Tibial artery (tissue), 4 donors: ENCODE data around the gene HES3.

Experiments used
- DNase-seq, 2 donors: peaks; one replicate each; pipeline ENCODE4 v3.0.0-alpha.2; 2019
- H3K27ac ChIP-seq, 2 donors: fragments of 200-600 bp; sonication (generic) in 1 of 2; 1 replicate in 1 of 2; 2 replicates in 1 of 2; pipeline ENCODE4 v1.5.1; 2018 to 2019; ENCODE audit warnings: mild to moderate bottlenecking in 1 of 2
- H3K27me3 ChIP-seq, 2 donors: fragments of 200-600 bp; sonication (generic) in 1 of 2; one replicate each; pipeline versions ENCODE4 v1.5.1 to v1.6.0; 2016 to 2019
- H3K36me3 ChIP-seq, 3 donors: fragments of 200-600 bp; sonication (generic) in 2 of 3; one replicate each; pipeline ENCODE4 v1.5.1; 2016 to 2019; ENCODE audit warnings: mild to moderate bottlenecking in 2 of 3
- H3K4me1 ChIP-seq, 4 donors: fragments of 200-600 bp; sonication (generic) in 2 of 4; 1 replicate in 3 of 4; 2 replicates in 1 of 4; pipeline ENCODE4 v1.5.1; 2016 to 2019
- H3K4me3 ChIP-seq, 2 donors: fragments of 200-600 bp; sonication (generic) in 1 of 2; 1 replicate in 1 of 2; 2 replicates in 1 of 2; pipeline ENCODE4 v1.5.1; 2018 to 2019; ENCODE audit warnings: mild to moderate bottlenecking in 2 of 2
- H3K9me3 ChIP-seq, 3 donors: fragments of 200-600 bp; sonication (generic) in 1 of 3; one replicate each; pipeline ENCODE4 v1.5.1; 2016 to 2019
- CTCF ChIP-seq, 2 experiments: fragments of 200-600 bp in 1 of 2; fragments of 450-650 bp in 1 of 2; IDR thresholded peaks; one replicate each; pipeline ENCODE4 v1.5.1; 2017 to 2019; ENCODE audit warnings: antibody characterized with exemption in 2 of 2, mild to moderate bottlenecking in 1 of 2, moderate library complexity in 1 of 2
- intact Hi-C: fragments of 100-400 bp; cut with DNase I; formaldehyde crosslinking; loops from one replicate; pipeline ENCODE4 v1.15.0; 2023; ENCODE audit warnings: low total_unique reads

The HES3 gene

GRCh38 chr1:6267686-6268322 is 23.8 kb downstream of the HES3 start:
- intact Hi-C loops: no loop called here
- Histone ChIP-seq H3K9me3 (no peaks in the 10 kb centered on the region), H3K27ac (no peak overlapping the region), H3K4me3 (no peak overlapping the region), H3K4me1 (peaks cover 0 to 3% (median 0%) of the 10 kb centered on the region in 4 donors), H3K36me3 (no peaks in the 10 kb centered on the region), H3K27me3 (peaks cover 0 to 20% of the 10 kb centered on the region in 2 donors)
- no peak for DNase-seq
- TF ChIP-seq CTCF (IDR thresholded peaks at IDR 0.05): no peak

- no peak for DNase-seq
- Histone ChIP-seq H3K4me3 (no peak overlapping the region), H3K36me3 (no peaks in the 10 kb centered on the region), H3K27ac (no peak overlapping the region), H3K9me3 (no peaks in the 10 kb centered on the region), H3K27me3 (peaks cover 0 to 14% of the 10 kb centered on the region in 2 donors), H3K4me1 (peaks cover 0 to 5% (median 0%) of the 10 kb centered on the region in 4 donors)
- intact Hi-C loops: no loop called here
- TF ChIP-seq CTCF (IDR thresholded peaks at IDR 0.05): no peak
Observed at GRCh38 chr1:6268415-6268814, 24.4 kb downstream of the HES3 start.

GRCh38 chr1:6269296-6269695 is 25.3 kb downstream of the HES3 start:
- no peaks in the 10 kb centered on the region for H3K36me3 ChIP-seq
- H3K4me3 ChIP-seq: no peak overlapping the region
- H3K4me1 ChIP-seq: peaks cover 0 to 4% (median 0%) of the 10 kb centered on the region in 4 donors
- no peak overlapping the region for H3K27ac ChIP-seq
- H3K9me3 ChIP-seq: no peaks in the 10 kb centered on the region
- no peak for TF ChIP-seq CTCF (IDR thresholded peaks at IDR 0.05)
- intact Hi-C loops: no loop called here
- DNase-seq: no peak
- H3K27me3 ChIP-seq: peaks cover 0 to 6% of the 10 kb centered on the region in 2 donors

GRCh38 chr1:6269720-6270400 is 25.9 kb downstream of the HES3 start:
- Histone ChIP-seq H3K27ac (no peak overlapping the region), H3K4me1 (peaks cover 0 to 4% (median 0%) of the 10 kb centered on the region in 4 donors), H3K36me3 (no peaks in the 10 kb centered on the region), H3K4me3 (no peak overlapping the region), H3K27me3 (peaks cover 0 to under 1% of the 10 kb centered on the region in 2 donors), H3K9me3 (no peaks in the 10 kb centered on the region)
- no peak for TF ChIP-seq CTCF (IDR thresholded peaks at IDR 0.05)
- DNase-seq: no peak
- intact Hi-C loops: no loop called here

GRCh38 chr1:6270401-6270800 is 26.4 kb downstream of the HES3 start:
- no peak for DNase-seq
- no peaks in the 10 kb centered on the region for H3K9me3 ChIP-seq
- no peak overlapping the region for H3K4me3 ChIP-seq
- H3K36me3 ChIP-seq: no peaks in the 10 kb centered on the region
- no peak for TF ChIP-seq CTCF (IDR thresholded peaks at IDR 0.05)
- H3K27me3 ChIP-seq: no peaks in the 10 kb centered on the region
- peaks cover 0 to 4% (median 0%) of the 10 kb centered on the region in 4 donors for H3K4me1 ChIP-seq
- H3K27ac ChIP-seq: no peak overlapping the region
- intact Hi-C loops: no loop called here
